WTC11 (cell line): ENCODE results near the gene SMIM12. TPM values are rescaled to one million over a fixed set of nuclear protein-coding genes. Genes with fewer than 3 reads are reported as not detected.

Experiments
- ATAC-seq: fragments of 200-7000 bp; cut with Tn5 transposase; 2 replicates; pipeline ENCODE4 v1.10.0; 2021; ENCODE audit warnings: mild to moderate bottlenecking, moderate library complexity
- CTCF ChIA-PET: fragments of 300-600 bp; sonication (Branson Sonifier 250); formaldehyde crosslinking; loops from one replicate; lab custom pipeline; 2021; ENCODE audit warnings: antibody characterized with exemption; lab: Charles Lee
- POLR2A ChIA-PET: fragments of 350-600 bp; sonication (Branson Sonifier 250); formaldehyde crosslinking; loops from one replicate; lab custom pipeline; 2021; ENCODE audit warnings: antibody characterized with exemption; lab: Charles Lee
- DNase-seq: peaks from one replicate; pipeline ENCODE4 v3.0.0; 2021; ENCODE audit warnings: low spot score
- H3K27ac Mint-ChIP-seq: 2 replicates; pipeline ENCODE4 v1.8.0; 2021; ENCODE audit warnings: mixed read lengths
- H3K27me3 Mint-ChIP-seq: 2 replicates; pipeline ENCODE4 v1.8.0; 2021; ENCODE audit warnings: low read depth, mild to moderate bottlenecking, moderate library complexity, mixed read lengths
- H3K36me3 Mint-ChIP-seq: 2 replicates; pipeline ENCODE4 v1.8.0; 2021; ENCODE audit warnings: mixed read lengths
- H3K4me1 Mint-ChIP-seq: 2 replicates; pipeline ENCODE4 v1.8.0; 2022; ENCODE audit warnings: mixed read lengths
- H3K4me3 Mint-ChIP-seq: 2 replicates; pipeline ENCODE4 v1.8.0; 2021; ENCODE audit warnings: mild to moderate bottlenecking, moderate library complexity, mixed read lengths
- H3K9me3 Mint-ChIP-seq: 2 replicates; pipeline ENCODE4 v1.8.0; 2021; ENCODE audit warnings: mixed read lengths
- AR ChIP-seq: fragments of 250-450 bp; sonication (Bioruptor Pico); IDR thresholded peaks from 2 replicates; pipeline ENCODE4 v1.9.0; 2021; ENCODE audit warnings: mild to moderate bottlenecking
- ARID4B ChIP-seq: sonication (generic); formaldehyde crosslinking; IDR thresholded peaks from 2 replicates; pipeline ENCODE4 v1.8.0; 2023; ENCODE audit warnings: missing genetic modification reagents, mild to moderate bottlenecking, borderline replicate concordance
- ATF2 ChIP-seq: sonication (generic); formaldehyde crosslinking; IDR thresholded peaks from 2 replicates; pipeline ENCODE4 v1.8.1; 2022; ENCODE audit warnings: low read depth, missing genetic modification reagents, borderline replicate concordance
- CREB1 ChIP-seq: sonication (generic); formaldehyde crosslinking; IDR thresholded peaks from 2 replicates; pipeline ENCODE4 v1.8.0; 2023; ENCODE audit warnings: mild to moderate bottlenecking, missing genetic modification reagents
- CTCF ChIP-seq: fragments of 200-600 bp; IDR thresholded peaks from 2 replicates; pipeline ENCODE4 v1.8.0; 2022; ENCODE audit warnings: antibody characterized with exemption
- E2F4 ChIP-seq: sonication (generic); formaldehyde crosslinking; IDR thresholded peaks from 2 replicates; pipeline ENCODE4 v1.8.1; 2022; ENCODE audit warnings: low read depth, mild to moderate bottlenecking, moderate library complexity, missing genetic modification reagents, borderline replicate concordance
- ERG ChIP-seq: fragments of 250-450 bp; sonication (Bioruptor Pico); IDR thresholded peaks from 2 replicates; pipeline ENCODE4 v1.8.0; 2021; ENCODE audit warnings: mild to moderate bottlenecking
- FOXK1 ChIP-seq: sonication (generic); formaldehyde crosslinking; IDR thresholded peaks from 2 replicates; pipeline ENCODE4 v1.8.0; 2022; ENCODE audit warnings: mild to moderate bottlenecking, moderate library complexity, missing genetic modification reagents
- GABPB1 ChIP-seq: sonication (generic); formaldehyde crosslinking; IDR thresholded peaks from 2 replicates; pipeline ENCODE4 v1.8.1; 2023; ENCODE audit warnings: mild to moderate bottlenecking, missing genetic modification reagents
- MYBL2 ChIP-seq: sonication (generic); formaldehyde crosslinking; IDR thresholded peaks from 2 replicates; pipeline ENCODE4 v1.8.1; 2023; ENCODE audit warnings: mild to moderate bottlenecking, moderate library complexity, missing genetic modification reagents
- NFE2L1 ChIP-seq: sonication (generic); formaldehyde crosslinking; IDR thresholded peaks from 2 replicates; pipeline ENCODE4 v1.8.1; 2023; ENCODE audit warnings: missing genetic modification reagents
- OVOL2 ChIP-seq: fragments of 250-450 bp; sonication (Bioruptor Pico); IDR thresholded peaks from 2 replicates; pipeline ENCODE4 v1.9.0; 2021; ENCODE audit warnings: mild to moderate bottlenecking, borderline replicate concordance
- PRRX2 ChIP-seq: fragments of 250-450 bp; sonication (Bioruptor Pico); IDR thresholded peaks from 2 replicates; pipeline ENCODE4 v1.8.0; 2021; ENCODE audit warnings: mild to moderate bottlenecking
- SMAD3 ChIP-seq: sonication (generic); formaldehyde crosslinking; IDR thresholded peaks from 2 replicates; pipeline ENCODE4 v1.8.0; 2022; ENCODE audit warnings: missing genetic modification reagents, mild to moderate bottlenecking, borderline replicate concordance
- TEAD1 ChIP-seq: sonication (generic); formaldehyde crosslinking; IDR thresholded peaks from 2 replicates; pipeline ENCODE4 v1.8.0; 2022; ENCODE audit warnings: mild to moderate bottlenecking, missing genetic modification reagents
- TP53 ChIP-seq: sonication (generic); formaldehyde crosslinking; IDR thresholded peaks from 2 replicates; pipeline ENCODE4 v1.8.1; 2023; ENCODE audit warnings: mild to moderate bottlenecking, missing genetic modification reagents
- USF2 ChIP-seq: sonication (generic); formaldehyde crosslinking; IDR thresholded peaks from 2 replicates; pipeline ENCODE4 v1.8.1; 2023; ENCODE audit warnings: mild to moderate bottlenecking, missing genetic modification reagents, moderate library complexity
- ZNF423 ChIP-seq: fragments of 250-450 bp; sonication (Bioruptor Pico); IDR thresholded peaks from 2 replicates; pipeline ENCODE4 v2.1.2; 2022; ENCODE audit warnings: mild to moderate bottlenecking, moderate library complexity
- ZNF671 ChIP-seq: fragments of 250-450 bp; sonication (Bioruptor Pico); IDR thresholded peaks from 2 replicates; pipeline ENCODE4 v1.8.0; 2021; ENCODE audit warnings: mild to moderate bottlenecking
- total RNA-seq: library from RNA; stranded (reverse); gene quantifications from 3 replicates; pipeline ENCODE4 v1.2.3, GENCODE V29; 2021

SMIM12 gene
- total RNA-seq, 1 experiment from 2014 or later: 34.6 TPM

GRCh38 chr1:34896612-34897011, 37.1 kb upstream of the SMIM12 start:
- Mint-ChIP-seq H3K36me3 (peaks cover 9% of the 10 kb centered on the region), H3K27me3 (peaks cover 12% of the 10 kb centered on the region; the same call in 1 of the 2 replicates), H3K27ac (no peak overlapping the region), H3K4me3 (no peak overlapping the region), H3K4me1 (no peaks in the 10 kb centered on the region), H3K9me3 (peaks cover 15% of the 10 kb centered on the region)
- TF ChIP-seq ATF2 (CRISPR knock-in tag) (no peak), FOXK1 (CRISPR knock-in tag) (no peak), USF2 (CRISPR knock-in tag) (no peak)
- no peak for ATAC-seq
- POLR2A ChIA-PET: no interaction called here
- CTCF ChIA-PET: no interaction called here
- no peak for DNase-seq

- peaks cover 31% of the 10 kb centered on the region for H3K27me3 Mint-ChIP-seq
- no peak for TF ChIP-seq CTCF
- no peak for TF ChIP-seq CREB1 (CRISPR knock-in tag)
- TF ChIP-seq ZNF423 (CRISPR knock-in tag): no peak
- peaks cover 17% of the 10 kb centered on the region for H3K9me3 Mint-ChIP-seq
- ATAC-seq (no peak), DNase-seq (no peak)
- POLR2A ChIA-PET: no interaction called here
- CTCF ChIA-PET: interaction anchor here (0.5 kb wide), 1 partner anchor 135 kb away, joined by 4 read pairs; no protein-coding TSS in a partner anchor
- peaks cover 9% of the 10 kb centered on the region for H3K36me3 Mint-ChIP-seq
- H3K27ac Mint-ChIP-seq: no peak overlapping the region
- H3K4me1 Mint-ChIP-seq: peaks cover 4% of the 10 kb centered on the region; the same call in 1 of the 2 replicates
- H3K4me3 Mint-ChIP-seq: no peak overlapping the region
Measured at GRCh38 chr1:34889705-34890104, 30.2 kb upstream of the SMIM12 start.

GRCh38 chr1:34887593-34887992, 28.0 kb upstream of the SMIM12 start:
- Mint-ChIP-seq H3K36me3 (peaks cover 8% of the 10 kb centered on the region), H3K4me1 (peaks cover 7% of the 10 kb centered on the region; the same call in 1 of the 2 replicates), H3K27ac (no peak overlapping the region), H3K4me3 (no peak overlapping the region), H3K27me3 (peaks cover 47% of the 10 kb centered on the region), H3K9me3 (peaks cover 12% of the 10 kb centered on the region)
- POLR2A ChIA-PET: no interaction called here
- CTCF ChIA-PET: interaction anchor here (0.6 to 1.6 kb wide), 2 partner anchors 9 to 35 kb away, joined by 3 read pairs; no protein-coding TSS in a partner anchor
- DNase-seq: no peak
- ATAC-seq: no peak
- no peak for TF ChIP-seq ZNF671 (CRISPR knock-in tag)
- no peak for TF ChIP-seq GABPB1 (CRISPR knock-in tag)
- no peak for TF ChIP-seq NFE2L1 (CRISPR knock-in tag)
- TF ChIP-seq AR (CRISPR knock-in tag): no peak
- no peak for TF ChIP-seq MYBL2 (CRISPR knock-in tag)
- no peak for TF ChIP-seq PRRX2
- TF ChIP-seq ARID4B (CRISPR knock-in tag): no peak
- no peak for TF ChIP-seq TP53 (CRISPR knock-in tag)
- no peak for TF ChIP-seq SMAD3 (CRISPR knock-in tag)
- TF ChIP-seq ERG (CRISPR knock-in tag): no peak
- TF ChIP-seq OVOL2 (CRISPR knock-in tag): no peak
- TF ChIP-seq TEAD1: no peak
- TF ChIP-seq E2F4 (CRISPR knock-in tag): no peak
